ENCODE results near the gene KCNMA1. TPM values are rescaled to one million over a fixed set of nuclear protein-coding genes. Genes with fewer than 3 reads are reported as not detected.

The KCNMA1 gene
- total RNA-seq, 1 experiment from 2014 or later = 0.70 TPM

- Histone ChIP-seq H3K36me3 (ENCODE audit: low read depth) (no peaks in the 10 kb centered on the region), H3K9me3 (ENCODE audit: insufficient read depth, low read depth) (no peaks in the 10 kb centered on the region; the same call in 1 of the 2 replicates), H3K4me2 (no peak overlapping the region), H3K9me2 (ENCODE audit: insufficient read depth) (no peaks in the 10 kb centered on the region), H3K4me1 (replicated peaks; ENCODE audit: insufficient read depth) (no peaks in the 10 kb centered on the region), H3K79me2 (ENCODE audit: low read depth) (no peaks in the 10 kb centered on the region), H3K27me3 (ENCODE audit: insufficient read depth, low read depth) (no peaks in the 10 kb centered on the region), H3K27ac (no peak overlapping the region), H3F3A (ENCODE audit: insufficient read depth, low read depth) (no peaks in the 10 kb centered on the region), H2AFZ (peak overlapping the region; percentile 14; the same call in 1 of the 2 replicates), H3K4me3 (no peak overlapping the region), H4K20me1 (ENCODE audit: insufficient read depth) (no peaks in the 10 kb centered on the region)
- intact Hi-C loops (cut with micrococcal nuclease; ENCODE audit: unreplicated experiment) = no loop called here
- POLR2A ChIA-PET (ENCODE audit: unreplicated experiment) = no interaction called here
- CTCF ChIA-PET = no interaction called here
- BruUV-seq (replicated peaks) = no TSS peak
- DNase-seq = no peak
- TF ChIP-seq EZH2 (IDR thresholded peaks at IDR 0.05; ENCODE audit: low read depth) = no peak
- TF ChIP-seq CTCF (conservative IDR thresholded peaks at IDR 0.05) = no peak
These were observed 397.5 kb downstream of the KCNMA1 start for GRCh38 chr10:77240041-77240652.

GRCh38 chr10:77237120-77237519, 400.5 kb downstream of the KCNMA1 start:
- POLR2A ChIA-PET (ENCODE audit: unreplicated experiment) = no interaction called here
- Histone ChIP-seq H3K9me3 (ENCODE audit: insufficient read depth, low read depth) (no peaks in the 10 kb centered on the region; the same call in 1 of the 2 replicates), H4K20me1 (ENCODE audit: insufficient read depth) (no peaks in the 10 kb centered on the region), H3K27me3 (ENCODE audit: insufficient read depth, low read depth) (no peaks in the 10 kb centered on the region), H3K9me2 (ENCODE audit: insufficient read depth) (no peaks in the 10 kb centered on the region; the same call in 1 of the 2 replicates), H3K4me2 (no peak overlapping the region), H3K79me2 (ENCODE audit: low read depth) (no peaks in the 10 kb centered on the region), H3K4me1 (replicated peaks; ENCODE audit: insufficient read depth) (no peaks in the 10 kb centered on the region), H3K27ac (no peak overlapping the region), H3K4me3 (no peak overlapping the region), H2AFZ (no peak overlapping the region), H3F3A (ENCODE audit: insufficient read depth, low read depth) (no peaks in the 10 kb centered on the region), H3K36me3 (ENCODE audit: low read depth) (no peaks in the 10 kb centered on the region)
- no peak for TF ChIP-seq CTCF (conservative IDR thresholded peaks at IDR 0.05)
- no peak for TF ChIP-seq EZH2 (IDR thresholded peaks at IDR 0.05; ENCODE audit: low read depth)
- no peak for DNase-seq
- intact Hi-C loops (cut with micrococcal nuclease; ENCODE audit: unreplicated experiment) = no loop called here
- BruUV-seq (replicated peaks) = no TSS peak
- CTCF ChIA-PET = no interaction called here

- Histone ChIP-seq H3F3A (ENCODE audit: insufficient read depth, low read depth) (no peaks in the 10 kb centered on the region), H3K79me2 (ENCODE audit: low read depth) (no peaks in the 10 kb centered on the region), H3K4me1 (replicated peaks; ENCODE audit: insufficient read depth) (no peaks in the 10 kb centered on the region), H3K9me2 (ENCODE audit: insufficient read depth) (no peaks in the 10 kb centered on the region; the same call in 1 of the 2 replicates), H3K36me3 (ENCODE audit: low read depth) (no peaks in the 10 kb centered on the region), H3K27me3 (ENCODE audit: insufficient read depth, low read depth) (no peaks in the 10 kb centered on the region), H3K27ac (no peak overlapping the region), H3K9me3 (ENCODE audit: insufficient read depth, low read depth) (no peaks in the 10 kb centered on the region), H3K4me2 (no peak overlapping the region), H3K4me3 (no peak overlapping the region), H4K20me1 (ENCODE audit: insufficient read depth) (no peaks in the 10 kb centered on the region), H2AFZ (no peak overlapping the region)
- no TSS peak for BruUV-seq (replicated peaks)
- TF ChIP-seq EZH2 (IDR thresholded peaks at IDR 0.05; ENCODE audit: low read depth) (no peak), CTCF (conservative IDR thresholded peaks at IDR 0.05) (no peak)
- DNase-seq = no peak
- POLR2A ChIA-PET (ENCODE audit: unreplicated experiment) = no interaction called here
- CTCF ChIA-PET = no interaction called here
- intact Hi-C loops (cut with micrococcal nuclease; ENCODE audit: unreplicated experiment) = no loop called here
These were observed 400.9 kb downstream of the KCNMA1 start for GRCh38 chr10:77236700-77237099.

Data from PC-9 (cell line).